K562 (cell line): Measurements from ENCODE around the gene SYNPO2. TPM values are rescaled to one million over a fixed set of nuclear protein-coding genes. Genes with fewer than 3 reads are reported as not detected.

Source experiments
- ATAC-seq: fragments of 200-7000 bp; cut with Tn5 transposase; 3 replicates; pipeline ENCODE4 v1.9.1; 2020; ENCODE audit warnings: moderate library complexity
- BruUV-seq: library from RNA; stranded (reverse); fragments of 400-500 nt; replicated peaks from 2 replicates; lab custom pipeline; 2021; lab: Mats Ljungman, UMichigan
- CTCF ChIA-PET: fragments of 300-600 bp; formaldehyde crosslinking; extraction: SDS; loops from one replicate; lab custom pipeline; 2021; ENCODE audit warnings: low intra/inter-chr PET ratio; lab: Yijun Ruan, JAX
- POLR2A ChIA-PET: fragments of 300-600, 350-650 bp; sonication (Branson Sonifier 250); formaldehyde crosslinking; extraction: SDS; loops from one replicate; lab custom pipeline; 2021; ENCODE audit warnings: antibody characterized with exemption, inconsistent platforms; lab: Yijun Ruan, JAX
- DNase-seq, 4 experiments: peaks; one replicate each; pipeline versions ENCODE4 v3.0.0 to v3.0.0-alpha.2; 2011 to 2018; ENCODE audit warnings: low spot score in 3 of 4, mixed read lengths in 3 of 4; ENCODE audit errors: extremely low read depth in 1 of 4
- FAIRE-seq: peaks from 2 replicates; lab custom pipeline; 2011; peaks lifted over from hg19 to GRCh38; lab: Jason Lieb, UNC
- H2AFZ ChIP-seq: 2 replicates; pipeline ENCODE4 v1.6.0; 2011; ENCODE audit warnings: low read depth, low read length, control low read depth, inconsistent platforms
- H3K27ac ChIP-seq: fragments of 200-600 bp; 3 replicates; pipeline ENCODE4 v1.8.0; 2011; ENCODE audit warnings: low read depth, mild to moderate bottlenecking, control low read depth, inconsistent platforms, low read length, moderate library complexity, mixed read lengths; ENCODE audit errors: extremely low read depth
- H3K27me3 ChIP-seq, 2 experiments: fragments of 300-600 bp in 1 of 2; 2 replicates in 1 of 2; 3 replicates in 1 of 2; pipeline versions ENCODE4 v1.6.0 to v1.8.0; 2011; ENCODE audit warnings: inconsistent platforms in 2 of 2, low read length in 2 of 2, mild to moderate bottlenecking in 1 of 2, mixed read lengths in 1 of 2, moderate library complexity in 1 of 2; ENCODE audit not compliant: control insufficient read depth in 2 of 2, insufficient read depth in 2 of 2
- H3K36me3 ChIP-seq: fragments of 300-600 bp; 3 replicates; pipeline ENCODE4 v1.8.0; 2011; ENCODE audit warnings: mild to moderate bottlenecking, low read length, inconsistent platforms; ENCODE audit not compliant: control insufficient read depth, insufficient read depth
- H3K4me1 ChIP-seq, 2 experiments: fragments of 200-600 bp in 1 of 2; replicated peaks in 1 of 2; 2 replicates in 1 of 2; 3 replicates in 1 of 2; pipeline versions ENCODE4 v1.5.1 to v1.8.0; 2011; ENCODE audit warnings: inconsistent platforms in 2 of 2, low read length in 2 of 2, mild to moderate bottlenecking in 1 of 2, mixed read lengths in 1 of 2, moderate library complexity in 1 of 2; ENCODE audit not compliant: control insufficient read depth in 2 of 2, insufficient read depth in 2 of 2
- H3K4me2 ChIP-seq: 2 replicates; pipeline ENCODE4 v1.6.1; 2011; ENCODE audit warnings: low read length, control low read depth, inconsistent platforms, mixed read lengths; ENCODE audit not compliant: insufficient read depth
- H3K4me3 ChIP-seq: fragments of 200-600 bp; sonication (generic), shearing (Covaris generic); 2 replicates; pipeline ENCODE4 v1.5.1; 2016; ENCODE audit warnings: control low read depth, inconsistent platforms
- H3K79me2 ChIP-seq: fragments of 200-600 bp; 3 replicates; pipeline ENCODE4 v1.8.0; 2011; ENCODE audit warnings: low read length, inconsistent platforms; ENCODE audit not compliant: control insufficient read depth, insufficient read depth
- H3K9ac ChIP-seq, 2 experiments: 2 replicates each; pipeline versions ENCODE4 v1.6.0 to v1.6.1; 2011; ENCODE audit warnings: low read depth in 2 of 2, low read length in 2 of 2, control low read depth in 1 of 2, inconsistent platforms in 1 of 2, mild to moderate bottlenecking in 1 of 2, mixed read lengths in 1 of 2; ENCODE audit not compliant: insufficient read depth in 1 of 2
- H3K9me1 ChIP-seq: one replicate; pipeline ENCODE4 v1.6.0; 2011; ENCODE audit warnings: inconsistent platforms, mild to moderate bottlenecking, low read length, moderate library complexity; ENCODE audit not compliant: control insufficient read depth, insufficient read depth
- H3K9me3 ChIP-seq: replicated peaks from 2 replicates; pipeline ENCODE4 v1.5.1; 2011; ENCODE audit warnings: low read depth, low read length, inconsistent platforms; ENCODE audit not compliant: control insufficient read depth, insufficient read depth
- H4K20me1 ChIP-seq: replicated peaks from 2 replicates; pipeline ENCODE4 v1.6.1; 2011; ENCODE audit warnings: low read length, inconsistent platforms, mixed read lengths; ENCODE audit not compliant: control insufficient read depth, insufficient read depth
- CHCHD3 ChIP-seq: fragments of 250-450 bp; sonication (Bioruptor Pico); IDR thresholded peaks from 2 replicates; pipeline ENCODE4 v2.1.2; 2022; ENCODE audit warnings: mild to moderate bottlenecking
- HCFC1 ChIP-seq: IDR thresholded peaks from 2 replicates; pipeline ENCODE4 v1.6.1; 2012; ENCODE audit warnings: low read depth, low read length, improper control_type of control experiment
- MEF2A ChIP-seq: IDR thresholded peaks from 2 replicates; pipeline ENCODE4 v1.6.1; 2011; ENCODE audit warnings: low read depth, mild to moderate bottlenecking, low read length, moderate library complexity; ENCODE audit not compliant: control insufficient read depth
- ZNF445 ChIP-seq: fragments of 250-450 bp; sonication (Bioruptor Pico); IDR thresholded peaks from 2 replicates; pipeline ENCODE4 v1.4.0; 2020; ENCODE audit warnings: low read depth, mild to moderate bottlenecking, moderate library complexity
- WGBS: fragments of 100-300 bp; shearing (Covaris generic); methylation state at CpG from one replicate; pipeline ENCODE4 v1.1.6; 2016; ENCODE audit warnings: low coverage, mixed read lengths; ENCODE audit not compliant: insufficient coverage; ENCODE audit errors: missing lambda C conversion rate; 5-methylcytosine and 5-hydroxymethylcytosine counted together
- in situ Hi-C: fragments of 300-500 bp; cut with MboI; formaldehyde crosslinking; loops from 4 replicates; pipeline ENCODE4 v1.15.0; 2018; ENCODE audit warnings: inconsistent platforms, mixed read lengths
- intact Hi-C: fragments of 100-400 bp; cut with micrococcal nuclease; formaldehyde crosslinking; loops from 2 replicates; pipeline ENCODE4 v1.14.2; 2022
- polyA plus RNA-seq, 8 experiments: library from polyadenylated mRNA; depleted of rRNA in 4 of 8; stranded (reverse) in 5 of 8; unstranded in 3 of 8; fragments of >200 nt; fragmentation: Nextera tagmentation in 2 of 8; fragmentation: Illumina TruSeq in 1 of 8; extraction: Ambion mirVana in 2 of 8; extraction: Trizol in 1 of 8; gene quantifications; 2 replicates each; pipeline versions ENCODE4 v1.2.1 to v1.2.3, GENCODE V29; 2011 to 2014; ENCODE audit warnings: inconsistent platforms in 1 of 8, missing spikeins in 1 of 8
- total RNA-seq, 7 experiments: library from RNA; depleted of rRNA in 6 of 7; stranded (reverse); fragments of >200 nt in 6 of 7; fragmentation: Illumina TruSeq in 2 of 7; extraction: Trizol in 2 of 7; gene quantifications; 2 replicates each; pipeline versions ENCODE4 v1.2.1 to v1.2.3, GENCODE V29; 2011 to 2021; ENCODE audit warnings: low replicate concordance in 1 of 7
- TF ChIP-seq, protein P1 (sequence below): fragments of 250-450 bp; sonication (Bioruptor Pico); IDR thresholded peaks from 2 replicates; pipeline ENCODE4 v1.5.0; 2020; ENCODE audit warnings: mild to moderate bottlenecking, borderline replicate concordance

Gene SYNPO2
- total and polyA plus RNA-seq, 9 of the 15 experiments (the other 6 are each of a cell fraction or from before 2014, with no cell fraction given): 0.03 to 0.18 TPM; not detected in 7

DNA sequence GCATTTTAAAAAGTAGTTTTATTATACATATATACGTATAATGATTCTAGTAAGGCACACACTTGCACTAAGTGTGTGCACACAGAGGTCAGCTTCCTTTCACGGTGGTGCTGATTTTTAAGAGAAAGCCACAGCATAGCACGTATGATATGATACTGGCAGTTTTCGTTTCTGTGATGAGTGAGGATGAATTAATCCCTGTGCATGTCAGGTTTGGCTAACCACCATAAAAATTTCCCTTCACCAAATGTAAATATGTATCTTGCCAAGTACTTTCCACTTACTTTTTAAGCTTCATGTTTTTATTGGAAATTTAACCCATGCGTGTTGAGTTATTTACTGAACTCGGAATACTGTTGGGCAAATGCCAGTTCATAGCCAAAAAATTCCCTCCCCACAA lies 84.6 kb downstream of the SYNPO2 start:
- no peak for FAIRE-seq
- CTCF ChIA-PET: no interaction called here

More for the DNA sequence above, 84.6 kb downstream of the SYNPO2 start:
- BruUV-seq: no TSS peak
- Histone ChIP-seq H3K9ac (no peak overlapping the region), H3K79me2 (no peaks in the 10 kb centered on the region), H3K27me3 (no peaks in the 10 kb centered on the region), H3K9me1 (no peaks in the 10 kb centered on the region), H3K4me3 (no peak overlapping the region), H3K4me2 (no peak overlapping the region), H4K20me1 (no peaks in the 10 kb centered on the region), H2AFZ (no peak overlapping the region), H3K36me3 (no peaks in the 10 kb centered on the region), H3K27ac (no peak overlapping the region), H3K9me3 (no peaks in the 10 kb centered on the region), H3K4me1 (no peaks in the 10 kb centered on the region)
- 2% methylated on average over 6 of the region's 6 CpGs for WGBS
- ATAC-seq (no peak), DNase-seq (no peak)
- TF ChIP-seq, protein P1, sequence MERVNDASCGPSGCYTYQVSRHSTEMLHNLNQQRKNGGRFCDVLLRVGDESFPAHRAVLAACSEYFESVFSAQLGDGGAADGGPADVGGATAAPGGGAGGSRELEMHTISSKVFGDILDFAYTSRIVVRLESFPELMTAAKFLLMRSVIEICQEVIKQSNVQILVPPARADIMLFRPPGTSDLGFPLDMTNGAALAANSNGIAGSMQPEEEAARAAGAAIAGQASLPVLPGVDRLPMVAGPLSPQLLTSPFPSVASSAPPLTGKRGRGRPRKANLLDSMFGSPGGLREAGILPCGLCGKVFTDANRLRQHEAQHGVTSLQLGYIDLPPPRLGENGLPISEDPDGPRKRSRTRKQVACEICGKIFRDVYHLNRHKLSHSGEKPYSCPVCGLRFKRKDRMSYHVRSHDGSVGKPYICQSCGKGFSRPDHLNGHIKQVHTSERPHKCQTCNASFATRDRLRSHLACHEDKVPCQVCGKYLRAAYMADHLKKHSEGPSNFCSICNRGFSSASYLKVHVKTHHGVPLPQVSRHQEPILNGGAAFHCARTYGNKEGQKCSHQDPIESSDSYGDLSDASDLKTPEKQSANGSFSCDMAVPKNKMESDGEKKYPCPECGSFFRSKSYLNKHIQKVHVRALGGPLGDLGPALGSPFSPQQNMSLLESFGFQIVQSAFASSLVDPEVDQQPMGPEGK (CRISPR knock-in tag): no peak
- no peak for TF ChIP-seq HCFC1
- no peak for TF ChIP-seq MEF2A
- no peak for TF ChIP-seq ZNF445
- no peak for TF ChIP-seq CHCHD3
- intact Hi-C loops (no loop called here), in situ Hi-C loops (no loop called here)
- POLR2A ChIA-PET: interaction anchor here (0.9 kb wide), 1 partner anchor 10 kb away, joined by 3 read pairs; no protein-coding TSS in a partner anchor
